RPMI8226 (cell line): Measurements from ENCODE around the gene AGXT.
"Not testable (repeated sequence)": the region's sequence is repeated elsewhere in the genome, so short reads cannot be mapped to it uniquely, and the experiment has no call there.

ENCODE experiments used
- DNase-seq: peaks from one replicate; pipeline ENCODE4 v3.0.0-alpha.2; 2015

The AGXT gene

GRCh38 chr2:240840435-240841060, 28.1 kb upstream of the AGXT start:
- DNase-seq = peak; percentile 48

GRCh38 chr2:240846309-240846708, 22.3 kb upstream of the AGXT start:
- DNase-seq = not testable (repeated sequence)

DNA sequence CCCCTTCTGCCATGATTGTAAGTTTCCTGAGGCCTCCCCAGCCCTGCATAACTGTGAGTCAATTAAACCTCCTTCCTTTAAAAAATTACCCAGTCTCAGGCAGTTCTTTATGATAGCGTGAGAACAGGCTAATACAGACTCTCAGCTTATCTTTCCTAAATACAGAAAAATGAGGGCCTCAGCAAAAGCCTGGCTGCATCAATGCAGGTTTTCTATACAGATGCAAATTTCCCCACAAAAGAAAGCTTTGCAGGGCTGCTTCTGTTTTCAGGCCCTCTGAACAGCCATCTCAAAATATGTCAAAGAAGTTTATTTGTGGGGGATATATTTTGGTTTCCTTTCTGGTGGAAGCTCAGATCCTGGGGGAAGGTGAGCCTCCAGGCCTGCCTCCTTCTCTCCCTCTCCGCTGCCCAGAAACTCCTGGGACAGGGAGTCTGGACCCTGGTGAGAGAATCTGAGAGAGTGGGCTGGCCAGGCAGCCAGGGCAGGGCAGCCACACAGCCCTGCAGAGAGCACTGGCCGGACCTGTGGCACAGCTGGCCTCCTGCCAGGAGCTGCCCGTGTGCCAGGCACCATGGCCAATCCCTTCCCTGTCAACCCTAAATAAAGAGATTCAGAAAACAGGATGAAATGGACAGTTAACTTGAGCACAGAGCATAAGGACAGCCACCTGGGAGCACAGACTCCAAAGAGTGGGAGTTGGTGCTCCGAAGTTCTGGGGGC, 21.6 kb upstream of the AGXT start:
- no peak for DNase-seq

DNA sequence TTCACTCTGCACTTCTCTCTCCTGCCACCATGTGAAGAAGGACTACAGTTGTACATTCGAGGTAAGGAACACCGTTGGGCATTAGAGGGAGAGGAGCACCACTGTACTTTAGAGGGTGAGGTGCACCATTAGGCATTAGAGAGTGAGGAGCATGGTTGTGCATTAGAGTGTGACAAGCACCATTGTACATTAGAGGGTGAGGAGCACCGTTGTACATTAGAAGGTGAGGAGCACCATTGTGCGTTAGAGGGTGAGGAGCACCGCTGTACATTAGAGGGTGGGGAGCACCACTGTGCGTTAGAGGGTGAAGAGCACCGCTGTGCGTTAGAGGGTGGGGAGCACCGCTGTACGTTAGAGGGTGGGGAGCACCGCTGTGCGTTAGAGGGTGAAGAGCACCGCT, 20.8 kb upstream of the AGXT start:
- DNase-seq = no peak

DNA sequence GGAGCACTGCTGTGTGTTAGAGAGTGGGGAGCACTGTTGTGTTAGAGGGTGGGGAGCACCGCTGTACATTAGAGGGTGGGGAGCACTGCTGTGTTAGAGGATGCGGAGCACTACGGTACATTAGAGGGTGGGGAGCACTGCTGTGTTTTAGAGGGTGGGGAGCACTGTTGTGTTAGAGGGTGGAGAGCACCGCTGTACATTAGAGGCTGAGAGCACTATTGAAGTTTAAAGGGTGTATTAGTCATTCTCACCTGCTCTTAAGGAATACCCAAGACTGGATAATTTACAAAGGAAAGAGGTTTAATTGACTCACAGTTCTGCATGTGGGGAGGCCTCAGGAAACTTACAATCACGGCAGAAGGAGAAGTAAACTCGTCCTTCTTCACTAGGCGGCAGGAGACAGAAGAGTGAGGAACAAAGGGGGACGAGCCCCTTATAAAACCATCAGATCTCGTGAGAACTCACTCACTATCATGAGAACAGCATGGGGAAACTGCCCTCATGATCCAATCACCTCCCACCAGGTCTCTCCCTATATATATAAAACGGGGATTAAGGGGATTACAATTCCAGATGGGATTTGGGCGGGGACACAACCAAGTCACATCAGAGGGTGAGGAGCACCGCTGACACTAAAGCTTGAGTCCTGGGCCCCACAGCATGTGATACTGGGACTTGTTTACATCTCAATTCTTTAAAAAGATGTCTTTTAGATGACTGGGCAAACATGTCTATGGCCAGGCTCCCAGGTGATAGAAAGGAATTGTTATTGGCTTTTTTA, 19.5 kb upstream of the AGXT start:
- no peak for DNase-seq

- DNase-seq = no peak
These were observed 18.6 kb upstream of the AGXT start for GRCh38 chr2:240850026-240850425.

- no peak for DNase-seq
These were observed 17.9 kb upstream of the AGXT start for GRCh38 chr2:240850756-240851077.

DNA sequence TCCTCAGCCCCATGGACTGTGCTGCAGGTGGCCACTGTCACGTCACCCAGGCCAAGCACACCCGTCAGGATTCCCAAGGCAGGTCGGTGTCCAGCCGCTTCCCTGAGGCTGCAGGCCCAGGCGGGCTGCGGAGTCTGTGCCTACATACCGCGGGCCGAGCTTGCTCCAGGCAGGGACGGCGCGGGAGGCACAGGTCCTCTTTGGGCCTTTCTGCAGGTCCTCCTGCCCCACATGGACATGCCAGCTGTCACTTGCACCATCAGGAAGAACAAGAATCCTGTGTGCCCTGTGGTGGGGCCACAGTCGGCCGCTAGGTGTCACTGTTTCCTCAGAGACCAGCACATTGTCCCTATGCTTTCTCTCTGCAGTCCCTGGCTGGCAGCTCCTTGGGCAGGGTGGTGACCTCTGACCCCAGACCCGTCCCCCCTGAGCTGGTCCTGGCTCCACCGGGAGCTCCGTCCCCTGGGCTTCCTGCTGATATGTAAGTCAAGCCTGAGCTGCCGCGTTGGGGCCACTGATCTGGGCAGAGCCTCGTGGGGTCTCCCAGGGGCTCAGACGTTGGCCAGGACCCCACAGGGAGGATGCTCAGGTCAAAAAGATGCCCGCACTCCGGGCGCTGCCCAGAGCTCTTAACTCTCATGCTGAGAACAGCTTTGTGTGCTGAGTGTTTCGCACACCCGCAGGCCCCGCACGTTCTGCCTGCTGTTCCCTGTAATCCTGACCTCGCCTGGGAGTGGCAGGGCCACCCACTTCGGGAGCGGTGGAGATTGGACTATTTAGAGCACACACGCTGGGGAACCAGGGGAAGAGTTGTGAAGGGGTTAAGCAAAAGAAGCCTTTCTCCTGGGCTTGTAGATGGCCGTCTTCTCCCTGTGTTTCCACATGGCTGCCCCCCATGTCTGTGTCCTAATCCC, 17.3 kb upstream of the AGXT start:
- peak; percentile 70 for DNase-seq

DNA sequence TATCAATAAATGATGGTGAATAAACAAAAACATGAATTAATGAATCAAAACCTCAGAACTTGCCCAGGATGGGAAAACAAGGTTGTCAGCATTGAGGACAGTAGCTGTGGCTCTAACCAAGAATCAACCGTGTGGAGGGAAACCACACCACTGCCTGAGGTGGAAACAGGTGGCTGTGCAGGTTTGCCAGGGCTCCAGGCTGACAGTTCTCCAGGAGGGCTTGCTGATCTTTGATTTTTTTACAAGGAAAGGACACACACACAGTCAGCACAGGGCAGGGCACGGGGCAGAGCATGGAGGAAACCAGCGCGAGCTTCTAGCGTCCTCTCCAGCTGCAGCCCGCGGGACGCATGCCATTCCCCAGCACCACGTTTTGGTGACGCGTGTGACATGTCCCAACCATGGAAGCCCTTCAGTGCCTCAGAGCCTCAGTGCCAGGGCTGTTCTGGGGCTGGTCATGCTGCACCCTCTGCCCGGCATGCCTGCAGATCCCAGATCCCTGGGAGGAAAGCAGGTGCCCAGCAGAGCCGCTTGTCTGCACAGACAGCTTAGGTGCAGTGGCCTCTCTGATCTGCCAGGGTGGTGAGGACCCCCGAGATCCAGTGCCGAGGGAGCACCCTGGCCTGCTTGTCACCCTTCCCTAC, 15.8 kb upstream of the AGXT start:
- peak; percentile 51 for DNase-seq

- DNase-seq = no peak
These were observed 13.0 kb upstream of the AGXT start for GRCh38 chr2:240855670-240856069.

- peak; percentile 61 for DNase-seq
These were observed 12.3 kb upstream of the AGXT start for GRCh38 chr2:240856151-240856980.

DNA sequence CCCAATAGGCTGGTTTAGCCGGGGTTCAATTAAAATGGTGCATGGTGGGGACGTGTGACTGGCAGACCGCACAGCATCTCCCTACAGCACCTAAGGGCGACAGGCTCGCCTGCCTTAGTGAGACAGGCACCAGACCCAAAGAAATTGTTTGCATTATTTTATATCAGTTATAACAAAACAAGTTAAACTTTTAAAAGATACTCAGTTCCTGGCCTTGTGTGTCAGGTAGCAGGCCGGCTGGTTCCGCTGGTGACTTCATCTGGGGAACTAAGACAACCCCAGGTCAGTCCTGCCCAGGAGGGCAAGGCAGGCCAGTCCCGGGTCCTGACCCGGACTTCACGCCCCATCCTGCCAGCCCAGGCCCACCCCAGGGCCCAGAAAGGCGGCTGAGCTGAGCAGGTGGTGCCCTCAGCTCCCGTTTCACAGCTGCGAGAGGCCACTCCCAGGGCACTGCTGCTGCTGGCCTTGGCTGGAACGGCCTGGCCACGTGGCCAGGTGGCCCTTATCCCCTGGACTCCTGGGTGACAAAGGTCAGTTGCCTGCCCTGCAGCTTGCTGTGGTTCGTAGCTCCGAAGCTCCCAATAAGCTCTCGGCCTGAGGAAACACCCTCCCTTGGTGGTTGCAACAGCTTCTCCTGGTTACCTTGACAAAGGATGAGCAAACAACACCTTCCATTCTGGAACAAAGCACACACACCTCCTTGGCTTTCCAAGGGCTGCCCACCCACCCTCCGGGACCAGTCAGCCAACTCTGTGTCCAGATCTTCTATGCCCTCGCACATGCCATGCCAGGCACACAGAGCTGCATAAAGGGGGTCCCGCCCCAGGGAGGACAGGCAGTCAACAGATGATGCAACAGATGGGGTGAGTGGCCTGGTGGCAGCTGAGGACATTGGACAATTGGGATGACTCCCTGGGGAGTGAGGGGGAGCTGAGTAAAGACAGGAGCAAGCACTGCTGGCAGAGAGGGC, 11.3 kb upstream of the AGXT start:
- DNase-seq = no peak

DNA sequence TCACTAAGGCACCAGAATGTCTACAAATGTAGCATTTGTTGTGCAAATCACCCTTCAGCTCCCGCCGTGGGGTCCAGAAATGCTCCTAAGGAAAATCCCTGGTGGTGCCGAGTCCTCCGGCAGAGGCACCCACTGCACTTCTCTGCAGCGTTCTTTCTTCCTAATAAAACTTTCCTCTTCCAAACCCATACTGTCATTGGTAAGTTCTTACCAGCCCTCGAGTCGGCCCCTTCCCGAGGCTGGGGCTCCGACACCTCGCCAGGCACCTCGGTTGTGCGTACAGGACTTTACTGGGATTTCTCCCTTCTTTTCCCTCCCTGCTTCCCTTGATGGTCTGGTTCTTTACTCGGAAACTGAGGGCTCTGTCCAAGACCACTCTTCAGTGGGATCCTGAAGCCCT, 10.3 kb upstream of the AGXT start:
- DNase-seq = no peak

DNA sequence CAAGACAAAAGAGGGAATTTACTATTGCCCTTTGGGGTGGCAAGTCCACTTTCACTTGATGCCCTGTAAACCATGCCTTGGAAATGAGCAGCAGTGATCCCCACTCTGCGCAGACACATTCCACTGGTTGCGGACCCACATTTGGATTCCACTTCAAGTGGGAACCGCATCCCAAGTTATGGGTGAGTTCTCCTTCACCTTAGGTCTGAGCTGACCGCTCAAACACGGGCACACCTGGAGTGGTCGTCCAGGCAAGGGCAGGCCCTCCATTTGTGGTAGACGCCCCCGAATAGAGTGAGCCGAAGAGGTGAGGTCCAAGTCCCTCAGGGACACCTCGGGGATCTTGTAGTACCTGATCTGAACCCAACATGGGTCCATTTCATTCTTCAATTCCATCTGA, 9.8 kb upstream of the AGXT start:
- no peak for DNase-seq

DNA sequence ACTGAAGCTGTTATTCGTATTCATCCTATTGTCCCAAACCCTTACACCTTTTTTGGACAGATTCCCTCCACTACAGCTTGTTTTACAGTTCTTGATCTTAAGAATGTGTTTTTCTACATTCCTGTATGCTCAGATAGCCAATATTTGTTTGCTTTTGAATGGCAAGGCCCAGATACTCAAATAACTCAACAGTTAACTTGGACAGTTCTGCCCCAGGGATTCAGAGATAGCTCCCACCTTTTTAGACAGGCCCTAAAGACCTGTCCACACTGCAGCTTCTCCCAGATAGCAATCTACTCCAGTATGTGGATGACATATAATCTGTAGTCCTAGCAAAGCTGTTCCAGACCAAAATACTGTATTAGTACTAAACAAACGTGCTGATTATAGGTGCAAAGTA, 7.1 kb upstream of the AGXT start:
- no peak for DNase-seq

GRCh38 chr2:240864475-240864874, 4.1 kb upstream of the AGXT start:
- DNase-seq = no peak

GRCh38 chr2:240865391-240865790, 3.2 kb upstream of the AGXT start:
- no peak for DNase-seq

- DNase-seq = no peak
These were observed 708 bp downstream of the AGXT start for GRCh38 chr2:240869109-240869955.
